PC-9 (cell line): Measurements from ENCODE around the gene GRIN2A. TPM values are rescaled to one million over a fixed set of nuclear protein-coding genes. Genes with fewer than 3 reads are reported as not detected.

ENCODE experiments used
- BruUV-seq: library from RNA; stranded (reverse); fragments of 400-500 nt; replicated peaks from 2 replicates; lab custom pipeline; 2021; lab: Mats Ljungman, UMichigan
- CTCF ChIA-PET: fragments of 300-600 bp; sonication (Branson Sonifier 250); formaldehyde crosslinking; loops from one replicate; lab custom pipeline; 2022; ENCODE audit warnings: antibody characterized with exemption; lab: Charles Lee
- POLR2A ChIA-PET: fragments of 300-600 bp; sonication (Branson Sonifier 250); formaldehyde crosslinking; loops from one replicate; lab custom pipeline; 2022; ENCODE audit warnings: antibody characterized with exemption; ENCODE audit not compliant: unreplicated experiment; lab: Charles Lee
- DNase-seq, 2 experiments: peaks; one replicate each; pipeline versions ENCODE4 v3.0.0 to v3.0.0-alpha.2; 2015 to 2022; ENCODE audit warnings: mixed read lengths in 1 of 2
- H2AFZ ChIP-seq: fragments of 200-600 bp; sonication (generic); 2 replicates; pipeline ENCODE4 v1.8.1; 2017; ENCODE audit warnings: antibody characterized with exemption
- H3F3A ChIP-seq: fragments of 200-600 bp; sonication (generic); 2 replicates; pipeline ENCODE4 v1.8.1; 2017; ENCODE audit warnings: antibody characterized with exemption, mild to moderate bottlenecking, low read depth; ENCODE audit not compliant: insufficient read depth
- H3K27ac ChIP-seq: fragments of 200-600 bp; sonication (generic); 2 replicates; pipeline ENCODE4 v1.6.1; 2016; ENCODE audit warnings: mixed run types
- H3K27me3 ChIP-seq: fragments of 200-600 bp; sonication (generic); 2 replicates; pipeline ENCODE4 v1.6.1; 2016; ENCODE audit warnings: low read depth, mixed run types; ENCODE audit not compliant: insufficient read depth
- H3K36me3 ChIP-seq: fragments of 200-600 bp; sonication (generic); 2 replicates; pipeline ENCODE4 v1.6.1; 2016; ENCODE audit warnings: low read depth, mixed run types
- H3K4me1 ChIP-seq: fragments of 200-600 bp; sonication (generic); replicated peaks from 2 replicates; pipeline ENCODE4 v1.6.1; 2016; ENCODE audit warnings: mixed run types; ENCODE audit not compliant: insufficient read depth
- H3K4me2 ChIP-seq: fragments of 200-600 bp; sonication (generic); 2 replicates; pipeline ENCODE4 v1.6.1; 2017; ENCODE audit warnings: mixed run types
- H3K4me3 ChIP-seq: fragments of 200-600 bp; sonication (generic); 2 replicates; pipeline ENCODE4 v1.6.1; 2016; ENCODE audit warnings: mixed run types
- H3K79me2 ChIP-seq: fragments of 200-600 bp; sonication (generic); 2 replicates; pipeline ENCODE4 v1.6.1; 2017; ENCODE audit warnings: low read depth, mixed run types
- H3K9me2 ChIP-seq: fragments of 200-600 bp; sonication (generic); 2 replicates; pipeline ENCODE4 v1.8.1; 2017; ENCODE audit warnings: mild to moderate bottlenecking; ENCODE audit not compliant: insufficient read depth
- H3K9me3 ChIP-seq: fragments of 200-600 bp; sonication (generic); 2 replicates; pipeline ENCODE4 v1.8.1; 2016; ENCODE audit warnings: low read depth; ENCODE audit not compliant: insufficient read depth
- H4K20me1 ChIP-seq: fragments of 200-600 bp; sonication (generic); 2 replicates; pipeline ENCODE4 v1.8.1; 2017; ENCODE audit not compliant: insufficient read depth
- EZH2 ChIP-seq: fragments of 200-600 bp; sonication (generic); IDR thresholded peaks from 2 replicates; pipeline ENCODE4 v1.8.0; 2017; ENCODE audit warnings: antibody characterized with exemption, low read depth
- intact Hi-C: fragments of 100-400 bp; cut with micrococcal nuclease; formaldehyde crosslinking; loops from one replicate; pipeline ENCODE4 v1.10.0; 2022; ENCODE audit not compliant: unreplicated experiment
- total RNA-seq: library from RNA; stranded (reverse); gene quantifications from 2 replicates; pipeline ENCODE4 v1.2.3, GENCODE V29; 2021
- TF ChIP-seq, protein P1 (sequence below): fragments of 200-600 bp; sonication (generic); conservative IDR thresholded peaks from 2 replicates; pipeline ENCODE4 v1.6.1; 2017; ENCODE audit warnings: mixed run types, antibody characterized with exemption, mild to moderate bottlenecking, moderate library complexity

The GRIN2A gene
- total RNA-seq, 1 experiment from 2014 or later, result not detected

DNA sequence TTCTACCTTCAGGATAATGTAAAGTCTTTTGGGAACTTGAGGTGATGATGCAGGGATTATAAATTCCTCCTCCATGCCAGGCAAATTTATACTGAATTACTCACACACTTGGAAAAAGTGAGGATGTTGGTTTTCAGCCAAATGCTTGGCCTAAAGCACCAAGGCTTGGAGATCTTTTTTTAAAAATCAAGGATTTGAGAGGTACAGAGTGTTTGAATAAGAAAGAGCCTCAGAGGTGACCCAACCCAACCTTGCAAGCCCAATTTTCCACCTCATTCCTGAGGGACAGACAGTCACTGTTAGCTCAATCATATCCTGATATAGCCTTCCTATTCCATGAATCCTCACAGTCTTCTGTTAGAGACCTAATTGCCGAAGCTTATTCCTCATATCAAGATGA lies 14.0 kb downstream of the GRIN2A start:
- H2AFZ ChIP-seq, result no peak overlapping the region
- intact Hi-C loops, result no loop called here
- no peaks in the 10 kb centered on the region for H3K9me2 ChIP-seq
- DNase-seq, result no peak
- no peak overlapping the region for H3K4me3 ChIP-seq
- BruUV-seq, result no TSS peak
- H3F3A ChIP-seq, result no peaks in the 10 kb centered on the region
- H3K4me1 ChIP-seq, result no peaks in the 10 kb centered on the region
- CTCF ChIA-PET, result no interaction called here
- POLR2A ChIA-PET, result no interaction called here
- H4K20me1 ChIP-seq, result no peaks in the 10 kb centered on the region
- H3K79me2 ChIP-seq, result no peaks in the 10 kb centered on the region
- no peaks in the 10 kb centered on the region for H3K36me3 ChIP-seq
- TF ChIP-seq, protein P1, sequence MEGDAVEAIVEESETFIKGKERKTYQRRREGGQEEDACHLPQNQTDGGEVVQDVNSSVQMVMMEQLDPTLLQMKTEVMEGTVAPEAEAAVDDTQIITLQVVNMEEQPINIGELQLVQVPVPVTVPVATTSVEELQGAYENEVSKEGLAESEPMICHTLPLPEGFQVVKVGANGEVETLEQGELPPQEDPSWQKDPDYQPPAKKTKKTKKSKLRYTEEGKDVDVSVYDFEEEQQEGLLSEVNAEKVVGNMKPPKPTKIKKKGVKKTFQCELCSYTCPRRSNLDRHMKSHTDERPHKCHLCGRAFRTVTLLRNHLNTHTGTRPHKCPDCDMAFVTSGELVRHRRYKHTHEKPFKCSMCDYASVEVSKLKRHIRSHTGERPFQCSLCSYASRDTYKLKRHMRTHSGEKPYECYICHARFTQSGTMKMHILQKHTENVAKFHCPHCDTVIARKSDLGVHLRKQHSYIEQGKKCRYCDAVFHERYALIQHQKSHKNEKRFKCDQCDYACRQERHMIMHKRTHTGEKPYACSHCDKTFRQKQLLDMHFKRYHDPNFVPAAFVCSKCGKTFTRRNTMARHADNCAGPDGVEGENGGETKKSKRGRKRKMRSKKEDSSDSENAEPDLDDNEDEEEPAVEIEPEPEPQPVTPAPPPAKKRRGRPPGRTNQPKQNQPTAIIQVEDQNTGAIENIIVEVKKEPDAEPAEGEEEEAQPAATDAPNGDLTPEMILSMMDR, result no peak
- TF ChIP-seq EZH2, result no peak
- no peak overlapping the region for H3K27ac ChIP-seq
- H3K9me3 ChIP-seq, result no peaks in the 10 kb centered on the region
- no peak overlapping the region for H3K4me2 ChIP-seq
- H3K27me3 ChIP-seq, result peaks cover 12% of the 10 kb centered on the region; the same call in 1 of the 2 replicates

DNA sequence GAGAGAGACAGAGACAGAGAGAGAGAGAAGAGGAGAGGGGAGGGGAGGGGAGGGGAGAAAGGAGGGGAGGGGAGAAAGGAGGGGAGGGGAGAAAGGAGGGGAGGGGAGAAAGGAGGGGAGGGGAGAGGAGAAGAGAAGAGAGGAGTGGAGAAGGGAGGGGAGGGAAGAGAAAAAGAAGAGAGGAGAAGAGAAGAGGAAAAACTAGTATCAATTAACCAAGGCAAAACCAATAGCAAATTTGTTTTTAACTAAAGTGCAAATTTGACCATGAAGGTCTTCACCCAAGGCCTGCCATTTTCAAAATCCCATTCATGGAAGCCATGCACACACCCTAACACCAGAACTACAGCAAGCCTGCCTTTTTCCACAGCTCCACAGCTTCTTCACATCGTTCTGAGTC lies 16.6 kb downstream of the GRIN2A start:
- no TSS peak for BruUV-seq
- Histone ChIP-seq H3K9me3 (no peaks in the 10 kb centered on the region), H3K9me2 (no peaks in the 10 kb centered on the region), H3K79me2 (no peaks in the 10 kb centered on the region), H3K27me3 (peaks cover 12% of the 10 kb centered on the region; the same call in 1 of the 2 replicates), H4K20me1 (no peaks in the 10 kb centered on the region), H3F3A (no peaks in the 10 kb centered on the region), H3K4me2 (no peak overlapping the region), H3K4me3 (no peak overlapping the region), H3K27ac (no peak overlapping the region), H3K4me1 (no peaks in the 10 kb centered on the region), H3K36me3 (no peaks in the 10 kb centered on the region), H2AFZ (no peak overlapping the region)
- TF ChIP-seq, protein P1, result no peak
- TF ChIP-seq EZH2, result no peak
- ChIA-PET CTCF (no interaction called here), POLR2A (no interaction called here)
- intact Hi-C loops, result no loop called here
- no peak for DNase-seq

DNA sequence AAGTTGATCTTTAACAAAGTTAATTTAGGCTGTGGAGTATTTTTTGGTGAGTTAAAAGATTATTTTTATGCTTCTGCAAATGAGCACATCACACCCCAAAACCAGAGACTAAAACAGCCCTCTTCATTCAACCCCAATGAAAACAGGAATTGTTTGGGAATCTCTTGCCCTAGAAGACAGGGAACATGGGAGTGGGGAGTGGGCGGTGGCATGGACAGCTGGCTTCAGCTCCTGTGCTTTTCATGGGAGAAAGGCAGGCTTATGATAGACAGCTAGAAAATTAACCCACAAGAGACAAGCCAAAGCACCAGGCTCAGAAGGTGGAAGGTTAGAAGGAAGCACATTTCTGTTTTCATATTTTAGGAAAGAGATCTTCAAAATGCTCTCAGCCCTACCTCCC lies 19.2 kb downstream of the GRIN2A start:
- CTCF ChIA-PET, result no interaction called here
- Histone ChIP-seq H3K4me3 (no peak overlapping the region), H3K27me3 (peaks cover 17% of the 10 kb centered on the region; the same call in 1 of the 2 replicates), H4K20me1 (no peaks in the 10 kb centered on the region), H3K9me2 (no peaks in the 10 kb centered on the region), H2AFZ (no peak overlapping the region), H3K4me1 (no peaks in the 10 kb centered on the region), H3F3A (no peaks in the 10 kb centered on the region), H3K36me3 (no peaks in the 10 kb centered on the region), H3K9me3 (no peaks in the 10 kb centered on the region), H3K79me2 (no peaks in the 10 kb centered on the region), H3K4me2 (no peak overlapping the region), H3K27ac (no peak overlapping the region)
- TF ChIP-seq, protein P1, result no peak
- TF ChIP-seq EZH2, result no peak
- intact Hi-C loops, result no loop called here
- POLR2A ChIA-PET, result no interaction called here
- DNase-seq, result no peak
- BruUV-seq, result no TSS peak
